Small intestine (tissue), 7 donors: ENCODE results near the gene LYPD3. TPM values are rescaled to one million over a fixed set of nuclear protein-coding genes. Genes with fewer than 3 reads are reported as not detected.

Source experiments
- DNase-seq, 2 donors: peaks; one replicate each; pipeline versions ENCODE4 v3.0.0 to v3.0.0-alpha.2; 2013
- FAIRE-seq: peaks from 2 replicates; lab custom pipeline; 2012; peaks lifted over from hg19 to GRCh38; lab: Jason Lieb, UNC
- H3K27ac ChIP-seq, 3 donors: one replicate each; pipeline ENCODE4 v1.5.1; 2013; ENCODE audit warnings: low read length in 2 of 3, mild to moderate bottlenecking in 2 of 3, control low read depth in 1 of 3, inconsistent platforms in 1 of 3, low read depth in 1 of 3, moderate library complexity in 1 of 3
- H3K27me3 ChIP-seq, 3 donors: one replicate each; pipeline ENCODE4 v1.6.1; 2013; ENCODE audit warnings: low read length in 3 of 3, inconsistent platforms in 1 of 3; ENCODE audit not compliant: control insufficient read depth in 3 of 3, insufficient read depth in 3 of 3
- H3K36me3 ChIP-seq, 3 donors: one replicate each; pipeline ENCODE4 v1.6.1; 2013; ENCODE audit warnings: low read length in 3 of 3, inconsistent platforms in 1 of 3, low read depth in 1 of 3, mild to moderate bottlenecking in 1 of 3, moderate library complexity in 1 of 3; ENCODE audit not compliant: control insufficient read depth in 3 of 3, insufficient read depth in 2 of 3
- H3K4me1 ChIP-seq, 3 donors: one replicate each; pipeline ENCODE4 v1.6.1; 2013; ENCODE audit warnings: low read length in 2 of 3, inconsistent platforms in 1 of 3, low read depth in 1 of 3, mild to moderate bottlenecking in 1 of 3, moderate library complexity in 1 of 3; ENCODE audit not compliant: control insufficient read depth in 3 of 3, insufficient read depth in 2 of 3
- H3K4me3 ChIP-seq, 3 donors: one replicate each; pipeline ENCODE4 v1.5.1; 2013; ENCODE audit warnings: low read length in 3 of 3, control low read depth in 1 of 3, inconsistent platforms in 1 of 3, low read depth in 1 of 3, mild to moderate bottlenecking in 1 of 3, moderate library complexity in 1 of 3
- H3K9me3 ChIP-seq, 2 donors: one replicate each; pipeline ENCODE4 v1.6.1; 2013; ENCODE audit warnings: low read depth in 1 of 2, low read length in 1 of 2; ENCODE audit not compliant: control insufficient read depth in 2 of 2, insufficient read depth in 1 of 2
- WGBS, 3 donors: extraction: QIAGEN DNeasy Blood & Tissue Kit; methylation state at CpG; one replicate each; pipeline ENCODE4 v1.1.7; 2013; 5-methylcytosine and 5-hydroxymethylcytosine counted together
- polyA plus RNA-seq, 4 donors: library from polyadenylated mRNA; stranded (reverse) in 3 of 4; unstranded in 1 of 4; fragments of 200-250 nt in 3 of 4; fragments of 120-200 nt in 1 of 4; gene quantifications; one replicate each; pipeline versions ENCODE4 v1.2.1 to v1.2.3, GENCODE V29; 2013
- donor health status: healthy with polysubstance abuse.
- donor health status: control.
- donor health status: control.
- donor health status: Bipolar disorder and iron deficiency.
- donor health status: healthy.

The LYPD3 gene
- polyA plus RNA-seq, 4 donors: 0.73 to 1.1 (median 0.86) TPM; not detected in 1

- no peak overlapping the region for H3K27ac ChIP-seq
- no peaks in the 10 kb centered on the region for H3K9me3 ChIP-seq
- whole genome bisulfite sequencing, 3 donors: 87% methylated on average over 6 of the region's 6 CpGs
- peaks cover 0 to 58% (median 0%) of the 10 kb centered on the region in 3 donors for H3K36me3 ChIP-seq
- H3K27me3 ChIP-seq: no peaks in the 10 kb centered on the region
- no peaks in the 10 kb centered on the region for H3K4me1 ChIP-seq
- FAIRE-seq (no peak), DNase-seq (no peak)
- no peak overlapping the region for H3K4me3 ChIP-seq
Observed at GRCh38 chr19:43481701-43482100, 16.3 kb upstream of the LYPD3 start.

DNA sequence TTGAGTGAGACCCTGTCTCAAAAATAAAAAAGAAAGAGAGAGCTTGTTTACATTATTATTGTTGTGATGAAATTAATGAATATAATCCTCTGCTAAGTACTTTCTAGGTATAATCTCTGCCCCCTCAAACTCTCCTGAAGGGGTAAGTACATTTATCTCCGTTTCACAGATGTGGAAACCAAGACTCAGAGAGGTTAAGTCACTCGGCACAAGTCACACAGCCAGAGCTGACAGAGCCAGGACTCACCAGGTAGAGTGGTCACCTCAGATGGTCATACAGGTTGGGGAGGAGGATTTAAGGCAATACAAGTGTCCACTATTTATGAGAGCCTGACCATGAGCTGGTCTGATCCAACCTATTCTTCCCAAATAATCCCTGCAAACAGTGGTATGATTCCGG, 15.2 kb upstream of the LYPD3 start:
- DNase-seq: no peak
- H3K36me3 ChIP-seq: peaks cover 0 to 54% (median 0%) of the 10 kb centered on the region in 3 donors
- H3K27me3 ChIP-seq: no peaks in the 10 kb centered on the region
- H3K4me1 ChIP-seq: peaks cover 0 to 1% (median 0%) of the 10 kb centered on the region in 3 donors
- 90 to 94% (median 94%) methylated on average over 3 of the region's 3 CpGs for WGBS, 3 donors
- H3K4me3 ChIP-seq: no peak overlapping the region
- H3K9me3 ChIP-seq: no peaks in the 10 kb centered on the region
- FAIRE-seq: no peak
- H3K27ac ChIP-seq: no peak overlapping the region

DNA sequence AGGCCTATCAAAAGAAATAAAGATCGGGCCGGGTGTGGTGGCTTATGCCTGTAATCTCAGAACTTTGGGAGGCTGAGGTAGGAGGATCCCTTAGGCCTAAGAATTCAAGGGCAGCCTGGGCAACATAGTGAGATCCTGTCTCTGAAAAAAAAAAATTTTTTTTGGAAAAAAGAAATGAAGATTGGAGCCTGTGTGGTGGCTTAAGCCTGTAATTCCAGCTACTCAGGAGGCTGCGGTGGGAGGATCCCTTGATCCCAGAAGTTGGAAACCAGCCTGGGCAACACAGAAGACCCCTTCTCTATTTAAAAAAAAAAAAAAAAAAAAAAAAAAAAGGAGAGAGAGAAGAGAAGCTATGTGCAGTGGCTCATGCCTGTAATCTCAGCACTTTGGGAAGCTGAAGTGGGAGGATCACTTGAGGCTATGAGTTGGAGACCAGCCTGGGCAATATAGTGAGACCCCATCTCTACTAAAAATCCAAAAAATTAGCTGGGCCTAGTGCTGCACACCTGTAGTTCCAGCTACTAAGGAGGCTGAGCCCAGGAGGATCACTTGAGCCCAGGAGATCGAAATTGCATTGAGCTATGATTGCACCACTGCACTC, 14.7 kb upstream of the LYPD3 start:
- 92 to 93% (median 93%) methylated on average over 4 of the region's 4 CpGs for WGBS, 3 donors
- Histone ChIP-seq H3K4me3 (no peak overlapping the region), H3K36me3 (peaks cover 0 to 54% (median 0%) of the 10 kb centered on the region in 3 donors), H3K27me3 (no peaks in the 10 kb centered on the region), H3K4me1 (peaks cover 0 to 4% (median 0%) of the 10 kb centered on the region in 3 donors), H3K27ac (no peak overlapping the region), H3K9me3 (no peaks in the 10 kb centered on the region)
- no peak for DNase-seq
- no peak for FAIRE-seq

- Histone ChIP-seq H3K4me1 (peaks cover 0 to 7% (median 2%) of the 10 kb centered on the region in 3 donors), H3K36me3 (peaks cover 0 to 54% (median 0%) of the 10 kb centered on the region in 3 donors), H3K27ac (no peak overlapping the region), H3K9me3 (no peaks in the 10 kb centered on the region), H3K4me3 (no peak overlapping the region), H3K27me3 (no peaks in the 10 kb centered on the region)
- 90 to 93% (median 91%) methylated on average over 15 of the region's 15 CpGs for WGBS, 3 donors
- DNase-seq (no peak), FAIRE-seq (no peak)
Observed at GRCh38 chr19:43479226-43479625, 13.8 kb upstream of the LYPD3 start.

DNA sequence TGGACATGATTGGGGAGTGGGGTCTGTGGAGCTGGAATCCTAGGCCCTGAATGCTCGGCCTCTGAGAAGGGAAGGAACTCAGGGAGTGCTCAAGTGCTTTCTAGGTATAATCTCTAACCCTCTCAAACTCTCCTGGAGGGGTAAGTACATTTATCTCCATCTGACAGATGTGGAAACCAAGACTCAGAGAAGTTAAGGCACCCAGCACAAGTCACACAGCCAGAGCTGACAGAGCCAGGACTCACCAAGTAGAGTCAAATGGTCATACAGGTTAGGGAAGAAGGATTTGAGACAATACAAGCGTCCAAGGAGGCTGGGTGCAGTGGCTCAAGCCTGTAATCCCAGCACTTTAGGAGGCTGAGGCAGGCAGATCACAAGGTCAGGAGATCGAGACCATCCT, 12.9 kb upstream of the LYPD3 start:
- DNase-seq (no peak), FAIRE-seq (no peak)
- Histone ChIP-seq H3K27ac (no peak overlapping the region), H3K27me3 (no peaks in the 10 kb centered on the region), H3K4me3 (no peak overlapping the region), H3K9me3 (no peaks in the 10 kb centered on the region), H3K4me1 (peaks cover 0 to 7% (median 2%) of the 10 kb centered on the region in 3 donors), H3K36me3 (peaks cover 0 to 55% (median 0%) of the 10 kb centered on the region in 3 donors)
- WGBS, 3 donors: 91 to 94% (median 91%) methylated on average over 3 of the region's 3 CpGs

GRCh38 chr19:43476606-43477005, 11.2 kb upstream of the LYPD3 start:
- Histone ChIP-seq H3K9me3 (no peaks in the 10 kb centered on the region), H3K27me3 (no peaks in the 10 kb centered on the region), H3K27ac (no peak overlapping the region), H3K4me1 (peaks cover 0 to 7% (median 2%) of the 10 kb centered on the region in 3 donors), H3K4me3 (no peak overlapping the region), H3K36me3 (peaks cover 0 to 45% (median 0%) of the 10 kb centered on the region in 3 donors)
- FAIRE-seq (no peak), DNase-seq (no peak)

DNA sequence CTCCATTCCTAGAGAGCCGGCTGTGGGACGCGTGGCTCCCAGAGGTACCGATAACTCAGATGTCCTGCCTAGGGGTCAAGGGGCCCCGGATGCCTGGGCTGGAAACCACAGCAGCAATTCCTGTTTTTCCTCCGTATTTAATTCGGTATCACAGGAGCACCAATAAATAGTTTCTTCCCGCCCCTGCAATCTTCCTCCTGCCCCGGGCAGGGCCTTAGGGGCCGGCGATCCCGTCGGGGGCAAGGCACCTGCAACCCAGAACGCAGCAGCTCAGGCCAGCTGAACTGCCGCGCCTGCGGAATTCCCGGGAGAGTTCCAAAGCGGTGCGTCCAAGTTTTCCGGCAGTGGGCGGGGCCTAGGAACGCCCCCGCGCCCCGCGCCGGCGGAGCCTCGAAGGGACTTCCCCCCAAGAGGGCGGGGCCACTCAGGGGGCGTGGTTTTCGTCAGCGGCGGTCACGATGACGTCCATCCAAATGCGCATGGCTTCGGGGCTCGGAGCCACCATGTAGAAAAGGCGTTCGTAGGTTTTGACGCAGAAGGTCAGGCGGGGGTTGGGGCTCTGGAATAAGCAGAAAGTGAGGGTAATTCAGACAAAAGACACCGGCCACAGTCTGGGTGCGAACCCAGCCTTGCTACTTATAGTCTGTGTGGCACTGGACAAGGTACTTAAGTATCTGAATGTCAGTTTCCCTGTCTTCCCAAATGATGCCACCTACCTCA, 9.7 kb upstream of the LYPD3 start:
- no peaks in the 10 kb centered on the region for H3K9me3 ChIP-seq
- H3K4me3 ChIP-seq: peak overlapping the region in 2 of 3 donors; percentile 2 to 41
- peaks cover 0 to 39% (median 0%) of the 10 kb centered on the region in 3 donors for H3K36me3 ChIP-seq
- no peak for FAIRE-seq
- H3K27me3 ChIP-seq: no peaks in the 10 kb centered on the region
- 2 to 4% (median 3%) methylated on average over 46 of the region's 46 CpGs for WGBS, 3 donors
- DNase-seq: peak; percentile 92 to 98
- peaks cover 0 to 7% (median 2%) of the 10 kb centered on the region in 3 donors for H3K4me1 ChIP-seq
- peak overlapping the region; percentile 39 to 85 (median 77) for H3K27ac ChIP-seq

DNA sequence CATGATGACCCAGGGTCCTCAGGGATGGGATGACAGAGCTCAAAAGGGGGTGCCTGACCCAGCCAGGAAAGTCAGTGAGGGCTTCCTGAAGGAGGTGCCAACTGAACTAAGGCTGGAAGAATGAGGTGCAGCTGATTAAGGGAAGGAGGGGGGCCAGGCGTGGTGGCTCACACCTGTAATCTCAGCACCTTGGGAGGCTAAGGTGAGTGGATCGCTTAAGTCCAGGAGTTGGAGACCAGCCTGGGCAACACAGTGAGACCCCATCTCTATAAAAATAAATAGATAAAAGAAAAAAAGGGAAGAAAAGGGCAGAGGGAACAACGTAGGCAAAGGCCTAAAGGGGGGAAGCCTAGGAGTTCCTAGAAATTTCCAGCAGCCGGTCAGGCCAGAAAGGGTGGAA, 9.1 kb upstream of the LYPD3 start:
- WGBS, 3 donors: 59 to 66% (median 65%) methylated on average over 4 of the region's 4 CpGs
- Histone ChIP-seq H3K27me3 (no peaks in the 10 kb centered on the region), H3K9me3 (no peaks in the 10 kb centered on the region), H3K27ac (peak overlapping the region in 1 of 3 donors; percentile 77), H3K36me3 (peaks cover 0 to 37% (median 0%) of the 10 kb centered on the region in 3 donors), H3K4me1 (peaks cover 0 to 7% (median 2%) of the 10 kb centered on the region in 3 donors), H3K4me3 (no peak overlapping the region)
- DNase-seq: no peak
- no peak for FAIRE-seq
